LNCAP (cell line): Measurements from ENCODE around the gene RFX4.

Source experiments
- TF ChIP-seq, protein P1 (sequence below): fragments of 450-650 bp; IDR thresholded peaks from 2 replicates; pipeline ENCODE4 v1.5.1; 2017; ENCODE audit warnings: mild to moderate bottlenecking

The RFX4 gene

DNA sequence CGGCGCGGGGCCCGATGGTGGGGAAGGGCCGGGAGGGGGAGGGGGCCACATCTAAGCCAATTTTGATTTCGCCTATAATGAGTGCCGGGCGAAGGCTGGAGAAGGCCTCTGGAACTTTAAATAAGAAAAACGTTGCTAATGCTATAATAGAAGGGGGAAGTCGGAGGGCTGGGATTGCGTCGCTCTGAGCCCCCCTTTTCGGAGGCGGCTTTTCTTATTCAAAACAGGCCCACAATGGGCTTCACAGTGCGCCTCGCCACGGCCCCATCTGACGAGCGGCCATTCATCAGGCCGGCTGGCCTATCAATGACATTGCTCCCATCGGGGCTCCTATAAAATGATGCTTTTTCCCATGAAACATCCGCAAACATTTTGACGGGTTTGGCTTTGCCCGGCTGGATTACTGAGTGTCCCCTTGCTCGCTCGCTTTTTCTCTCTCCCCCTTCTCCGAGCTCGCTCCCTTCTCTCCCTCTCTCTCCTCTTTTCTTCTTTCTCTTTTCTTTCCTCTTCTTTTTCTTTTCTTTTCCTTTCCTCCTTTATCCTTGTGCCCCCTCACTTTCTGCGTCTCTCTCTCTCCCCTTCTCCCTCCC, at the start of gene RFX4:
RFX4 (plus strand) TSS at position 364 of the 590 bp plus-strand sequence. CDS start 317 bp downstream, outside the sequence.
- TF ChIP-seq, protein P1, sequence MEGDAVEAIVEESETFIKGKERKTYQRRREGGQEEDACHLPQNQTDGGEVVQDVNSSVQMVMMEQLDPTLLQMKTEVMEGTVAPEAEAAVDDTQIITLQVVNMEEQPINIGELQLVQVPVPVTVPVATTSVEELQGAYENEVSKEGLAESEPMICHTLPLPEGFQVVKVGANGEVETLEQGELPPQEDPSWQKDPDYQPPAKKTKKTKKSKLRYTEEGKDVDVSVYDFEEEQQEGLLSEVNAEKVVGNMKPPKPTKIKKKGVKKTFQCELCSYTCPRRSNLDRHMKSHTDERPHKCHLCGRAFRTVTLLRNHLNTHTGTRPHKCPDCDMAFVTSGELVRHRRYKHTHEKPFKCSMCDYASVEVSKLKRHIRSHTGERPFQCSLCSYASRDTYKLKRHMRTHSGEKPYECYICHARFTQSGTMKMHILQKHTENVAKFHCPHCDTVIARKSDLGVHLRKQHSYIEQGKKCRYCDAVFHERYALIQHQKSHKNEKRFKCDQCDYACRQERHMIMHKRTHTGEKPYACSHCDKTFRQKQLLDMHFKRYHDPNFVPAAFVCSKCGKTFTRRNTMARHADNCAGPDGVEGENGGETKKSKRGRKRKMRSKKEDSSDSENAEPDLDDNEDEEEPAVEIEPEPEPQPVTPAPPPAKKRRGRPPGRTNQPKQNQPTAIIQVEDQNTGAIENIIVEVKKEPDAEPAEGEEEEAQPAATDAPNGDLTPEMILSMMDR: no peak

DNA sequence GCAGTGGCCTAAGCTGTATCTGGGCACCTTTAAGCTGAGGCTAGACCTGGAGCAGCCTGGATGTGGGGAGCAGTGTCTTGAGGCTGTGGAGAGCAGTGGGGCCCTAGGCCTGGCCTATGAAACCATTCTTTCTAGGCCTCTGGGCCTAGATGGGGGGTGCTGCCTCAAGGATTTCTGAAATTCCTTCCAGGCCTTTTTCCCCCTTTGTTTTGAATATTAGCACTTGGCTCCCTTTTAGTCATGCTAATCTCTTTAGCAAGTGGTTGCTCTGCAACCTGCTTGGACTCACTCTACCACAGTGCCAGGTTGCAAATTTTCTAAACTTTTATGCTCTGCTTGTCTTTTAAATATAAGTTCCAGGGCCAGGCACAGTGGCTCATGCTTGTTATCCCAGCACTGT, 41.6 kb upstream of the RFX4 start:
- TF ChIP-seq, protein P1: no peak

DNA sequence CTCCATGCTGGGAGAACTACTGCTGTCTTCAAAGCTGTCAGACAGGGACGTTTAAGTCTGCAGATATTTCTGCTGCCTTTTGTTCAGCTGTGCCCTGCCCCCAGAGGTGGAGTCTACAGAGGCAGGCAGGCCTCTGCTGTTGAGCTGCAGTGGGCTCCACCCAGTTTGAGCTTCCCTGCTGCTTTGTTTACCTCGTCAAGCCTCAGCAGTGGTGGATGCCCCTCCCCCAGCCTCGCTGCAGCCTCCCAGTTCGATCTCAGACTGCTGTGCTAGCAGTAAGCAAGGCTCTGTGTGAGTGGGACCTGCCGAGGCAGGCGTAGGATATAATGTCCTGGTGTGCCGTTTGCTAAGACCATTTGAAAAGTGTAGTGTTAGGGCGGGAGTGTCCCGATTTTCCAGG, 31.4 kb upstream of the RFX4 start:
- TF ChIP-seq, protein P1: no peak

DNA sequence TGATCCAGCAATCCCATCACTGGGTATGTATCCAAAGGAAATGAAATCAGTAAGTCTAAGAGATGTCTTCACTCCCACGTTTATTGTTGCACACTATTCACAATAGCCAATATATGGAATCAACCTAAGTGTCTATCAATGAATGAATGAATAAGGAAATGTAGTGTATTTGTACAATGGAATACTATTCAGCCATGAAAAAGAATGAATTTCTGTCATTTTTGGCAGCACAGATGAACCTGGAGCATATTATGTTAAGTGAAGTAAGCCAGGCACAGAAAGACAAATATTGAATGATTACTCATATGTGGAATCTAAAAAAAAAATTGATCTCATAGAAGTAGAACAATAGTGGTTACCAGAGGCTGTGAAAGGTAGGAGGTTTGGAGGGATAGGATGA, 30.6 kb upstream of the RFX4 start:
- TF ChIP-seq, protein P1: no peak

DNA sequence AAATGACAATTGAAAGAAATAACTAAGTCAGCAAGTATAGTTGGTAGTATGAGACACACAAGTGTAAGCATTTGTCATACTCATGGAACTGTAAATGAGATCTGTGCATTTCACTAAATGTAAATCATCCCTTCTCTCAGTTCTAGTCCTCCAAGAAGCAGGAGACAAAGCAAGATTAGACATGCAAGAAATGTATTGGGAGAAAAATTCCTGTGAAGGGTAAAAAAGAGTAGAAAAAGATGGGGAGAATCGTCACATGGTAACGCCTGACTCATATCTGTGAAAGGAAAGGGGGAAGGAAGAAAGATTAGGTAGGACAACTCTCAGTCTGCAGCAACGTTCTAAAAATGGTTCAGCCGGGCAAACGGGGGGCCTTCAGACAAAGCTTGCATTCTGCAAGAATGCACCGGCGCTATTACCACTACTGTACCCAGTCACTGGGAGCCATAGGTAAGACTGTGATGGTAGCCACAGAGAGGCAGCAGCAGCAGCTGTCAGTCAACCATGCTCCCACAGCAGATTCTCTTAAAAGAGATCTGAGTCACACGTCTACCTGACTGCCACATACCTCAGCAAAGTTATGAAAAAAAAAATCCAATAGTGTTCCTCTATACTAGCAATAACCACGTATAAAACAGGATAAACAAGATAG, 18.0 kb upstream of the RFX4 start:
- TF ChIP-seq, protein P1: no peak

DNA sequence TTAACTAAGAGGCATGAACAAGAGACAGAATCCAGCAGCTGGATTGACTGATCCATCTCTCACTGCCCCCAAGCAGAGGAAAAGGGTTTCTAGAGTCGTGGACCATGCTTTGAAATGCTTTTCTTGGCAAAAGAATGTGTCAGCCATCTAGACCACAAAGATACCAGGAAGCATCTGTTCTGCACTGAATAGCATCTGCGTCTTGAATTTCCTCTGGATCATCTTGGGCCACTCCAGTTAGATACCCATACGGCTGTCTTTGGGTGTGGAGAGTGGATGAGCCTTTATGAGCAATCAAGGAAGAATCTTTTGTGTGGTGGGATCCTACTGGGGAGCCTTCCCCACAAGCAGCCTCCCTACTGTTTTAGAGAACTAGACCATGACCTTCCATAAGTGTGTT, 16.0 kb upstream of the RFX4 start:
- TF ChIP-seq, protein P1: no peak

DNA sequence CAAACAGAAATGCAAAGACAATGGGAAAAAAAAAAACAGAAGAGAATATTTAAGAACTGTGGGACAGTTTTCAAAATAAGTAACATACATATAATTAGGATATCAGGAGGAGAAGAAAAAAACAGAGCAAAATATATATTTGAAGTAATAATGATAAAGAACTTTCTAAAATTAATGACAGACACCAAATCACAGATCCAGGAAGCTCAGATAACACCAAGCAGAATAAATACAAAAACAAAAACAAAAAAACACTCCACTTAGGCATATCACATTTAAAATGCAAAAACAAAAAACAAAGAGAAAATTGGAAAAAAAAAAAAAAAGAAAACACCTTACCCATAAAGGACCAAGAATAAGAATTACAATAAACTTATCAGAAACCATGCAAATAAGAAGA, 9.6 kb upstream of the RFX4 start:
- TF ChIP-seq, protein P1: no peak

DNA sequence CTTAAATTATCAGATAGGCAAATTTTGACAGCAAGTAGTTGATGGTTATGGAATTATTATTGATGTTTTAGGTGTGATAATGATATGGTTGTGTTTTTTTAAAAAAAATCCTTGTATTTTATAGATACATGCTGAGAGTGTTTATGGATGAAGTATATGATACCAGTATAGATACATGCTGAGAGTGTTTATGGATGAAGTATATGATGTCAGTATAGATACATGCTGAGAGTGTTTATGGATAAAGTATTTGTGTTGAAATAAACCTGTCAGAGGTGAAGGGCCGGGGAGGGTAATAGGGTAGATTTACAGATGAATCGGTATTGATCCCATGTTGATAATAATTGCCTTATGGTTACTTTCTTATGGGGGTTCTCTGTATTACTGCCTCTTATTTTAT, 6.0 kb upstream of the RFX4 start:
- TF ChIP-seq, protein P1: no peak
